ENCODE data around the gene ITPA. TPM values are rescaled to one million over a fixed set of nuclear protein-coding genes. Genes with fewer than 3 reads are reported as not detected.

Gene ITPA
- total RNA-seq, 4 donors from 2014 or later: 15.0 to 95.7 (median 39.6) TPM

GRCh38 chr20:3168079-3168828 is 41.0 kb upstream of the ITPA start:
- WGBS, 2 donors (ENCODE audit: low coverage in 1 of 2): 30% methylated on average over 28 of the region's 39 CpGs; no CpG with 5 or more reads in 1 of the 2 donors
- peaks cover 26% of the 10 kb centered on the region for H3K27me3 ChIP-seq
- no peak for TF ChIP-seq CTCF (IDR thresholded peaks at IDR 0.05)
- TF ChIP-seq POLR2AphosphoS5 (IDR thresholded peaks at IDR 0.05): no peak
- no peak for TF ChIP-seq EP300 (IDR thresholded peaks at IDR 0.05; ENCODE audit: low read depth)
- no peak for TF ChIP-seq POLR2A (IDR thresholded peaks at IDR 0.05)
- H3K4me1 ChIP-seq: peaks cover 6 to 24% (median 11%) of the 10 kb centered on the region in 4 donors
- H3K36me3 ChIP-seq: no peaks in the 10 kb centered on the region
- peak overlapping the region in 2 of 4 donors; percentile 10 to 12 for H3K27ac ChIP-seq
- H3K9me3 ChIP-seq: no peaks in the 10 kb centered on the region
- H3K4me3 ChIP-seq: peak overlapping the region in 3 of 4 donors; percentile 24 to 46 (median 39)
- peak; percentile 64 for DNase-seq
- in situ Hi-C loops (cut with MboI; ENCODE audit: low pct_ligation_motif_present in 1 of 4, low pct_unique_long_range_greater_than_20kb in 1 of 4, low sequenced_read_pairs in 3 of 4) (no loop called here), intact Hi-C loops (cut with DNase I; ENCODE audit: low total_unique reads) (no loop called here)

GRCh38 chr20:3168829-3169590 is 40.3 kb upstream of the ITPA start:
- intact Hi-C loops (cut with DNase I; ENCODE audit: low total_unique reads): no loop called here
- H3K27ac ChIP-seq: no peak overlapping the region
- peaks cover 29% of the 10 kb centered on the region for H3K27me3 ChIP-seq
- in situ Hi-C loops (cut with MboI; ENCODE audit: low pct_ligation_motif_present in 1 of 4, low pct_unique_long_range_greater_than_20kb in 1 of 4, low sequenced_read_pairs in 3 of 4): no loop called here
- whole genome bisulfite sequencing, 2 donors (ENCODE audit: low coverage in 1 of 2): 73 to 92% methylated on average over 2 to 7 of the region's 7 CpGs
- no peak for DNase-seq
- H3K36me3 ChIP-seq: no peaks in the 10 kb centered on the region
- TF ChIP-seq POLR2AphosphoS5 (IDR thresholded peaks at IDR 0.05) (no peak), CTCF (IDR thresholded peaks at IDR 0.05) (no peak), EP300 (IDR thresholded peaks at IDR 0.05; ENCODE audit: low read depth) (no peak), POLR2A (IDR thresholded peaks at IDR 0.05) (no peak)
- H3K9me3 ChIP-seq: no peaks in the 10 kb centered on the region
- peaks cover 6 to 29% (median 14%) of the 10 kb centered on the region in 4 donors for H3K4me1 ChIP-seq
- H3K4me3 ChIP-seq: no peak overlapping the region

- no peaks in the 10 kb centered on the region for H3K9me3 ChIP-seq
- H3K4me3 ChIP-seq: no peak overlapping the region
- H3K27ac ChIP-seq: no peak overlapping the region
- intact Hi-C loops (cut with DNase I; ENCODE audit: low total_unique reads): no loop called here
- in situ Hi-C loops (cut with MboI; ENCODE audit: low pct_ligation_motif_present in 1 of 4, low pct_unique_long_range_greater_than_20kb in 1 of 4, low sequenced_read_pairs in 3 of 4): no loop called here
- peaks cover 48% of the 10 kb centered on the region for H3K27me3 ChIP-seq
- no peaks in the 10 kb centered on the region for H3K36me3 ChIP-seq
- H3K4me1 ChIP-seq: peaks cover 6 to 34% (median 19%) of the 10 kb centered on the region in 4 donors
- 87 to 95% methylated on average over 11 to 14 of the region's 14 CpGs for WGBS, 2 donors (ENCODE audit: low coverage in 1 of 2)
- TF ChIP-seq POLR2AphosphoS5 (IDR thresholded peaks at IDR 0.05) (no peak), POLR2A (IDR thresholded peaks at IDR 0.05) (no peak), CTCF (IDR thresholded peaks at IDR 0.05) (no peak), EP300 (IDR thresholded peaks at IDR 0.05; ENCODE audit: low read depth) (no peak)
- DNase-seq: no peak
Observed at GRCh38 chr20:3171391-3172125, 37.7 kb upstream of the ITPA start.
